Tongue (tissue), 2 donors: ENCODE results near the gene LRCH3. TPM values are rescaled to one million over a fixed set of nuclear protein-coding genes. Genes with fewer than 3 reads are reported as not detected.

Source experiments
- small RNA-seq: library from RNA; depleted of rRNA; stranded (forward); fragments of <200 nt; gene quantifications from one replicate; pipeline ENCODE3, GENCODE V24; 2014; ENCODE audit warnings: low replicate concordance
- total RNA-seq: library from RNA; depleted of rRNA; stranded (reverse); fragments of >200 nt; gene quantifications from one replicate; pipeline ENCODE4 v1.2.3, GENCODE V29; 2014

LRCH3 gene
- total RNA-seq, 1 donor from 2014 or later: 56.3 TPM

Small RNA genes lying within 50 kb of the gene (small RNA-seq; reads per million reads assigned to genes)
- not detected for gene RNU6-858P

Other genes with a start within 250 kb of the LRCH3 start
- 18.3 TPM for gene BDH1, start 235.3 kb upstream of the LRCH3 start, total RNA-seq
- gene RUBCN, start 54.4 kb upstream of the LRCH3 start, total RNA-seq: 11.5 TPM
- 92.8 TPM for gene FYTTD1, start 41.4 kb upstream of the LRCH3 start, total RNA-seq
- gene RPL35A, start 158.9 kb downstream of the LRCH3 start, total RNA-seq: 774 TPM
- 9.2 TPM for gene LMLN, start 169.0 kb downstream of the LRCH3 start, total RNA-seq